H9 (cell line): ENCODE measurements around the gene USH2A. TPM values are rescaled to one million over a fixed set of nuclear protein-coding genes. Genes with fewer than 3 reads are reported as not detected.

Experiments used
- DNase-seq: peaks from one replicate; pipeline ENCODE4 v3.0.0-alpha.2; 2017
- H2AFZ ChIP-seq: one replicate; pipeline ENCODE4 v1.6.1; 2013; ENCODE audit warnings: mild to moderate bottlenecking, low read length, control low read depth, moderate library complexity
- H2AK5ac ChIP-seq: 2 replicates; pipeline ENCODE4 v1.6.1; 2013; ENCODE audit warnings: low read length, control low read depth, mixed read lengths; ENCODE audit not compliant: insufficient read length
- H2BK120ac ChIP-seq: one replicate; pipeline ENCODE4 v1.6.1; 2013; ENCODE audit warnings: low read depth, mild to moderate bottlenecking, low read length, control low read depth, inconsistent platforms; ENCODE audit not compliant: poor library complexity, severe bottlenecking
- H2BK12ac ChIP-seq: 2 replicates; pipeline ENCODE4 v1.6.1; 2013; ENCODE audit warnings: low read length, control low read depth, mixed read lengths, low read depth; ENCODE audit not compliant: insufficient read length
- H2BK15ac ChIP-seq: 2 replicates; pipeline ENCODE4 v1.6.1; 2013; ENCODE audit warnings: low read depth, low read length, control low read depth
- H2BK20ac ChIP-seq: one replicate; pipeline ENCODE4 v1.6.1; 2013; ENCODE audit warnings: low read depth, mild to moderate bottlenecking, low read length, control low read depth, inconsistent platforms; ENCODE audit not compliant: poor library complexity, severe bottlenecking
- H2BK5ac ChIP-seq: 2 replicates; pipeline ENCODE4 v1.6.1; 2013; ENCODE audit warnings: low read length, control low read depth, mixed read lengths; ENCODE audit not compliant: insufficient read length
- H3K14ac ChIP-seq: 2 replicates; pipeline ENCODE4 v1.6.1; 2013; ENCODE audit warnings: low read length, control low read depth; ENCODE audit not compliant: insufficient read depth
- H3K18ac ChIP-seq: 2 replicates; pipeline ENCODE4 v1.6.1; 2013; ENCODE audit warnings: low read depth, mild to moderate bottlenecking, mixed read lengths, low read length, control low read depth; ENCODE audit not compliant: insufficient read length
- H3K23ac ChIP-seq: 2 replicates; pipeline ENCODE4 v1.6.1; 2013; ENCODE audit warnings: low read length, control low read depth, mixed read lengths, low read depth; ENCODE audit not compliant: insufficient read length
- H3K23me2 ChIP-seq: 2 replicates; pipeline ENCODE4 v1.6.1; 2013; ENCODE audit warnings: low read depth, mild to moderate bottlenecking, mixed read lengths, low read length, control low read depth; ENCODE audit not compliant: insufficient read length, poor library complexity, severe bottlenecking
- H3K27ac ChIP-seq: 2 replicates; pipeline ENCODE4 v1.5.1; 2013; ENCODE audit warnings: low read length, control low read depth, mixed read lengths, low read depth; ENCODE audit not compliant: insufficient read length
- H3K27me3 ChIP-seq: 2 replicates; pipeline ENCODE4 v1.6.1; 2013; ENCODE audit warnings: low read length, control low read depth, inconsistent platforms; ENCODE audit not compliant: insufficient read depth
- H3K4ac ChIP-seq: 2 replicates; pipeline ENCODE4 v1.6.1; 2013; ENCODE audit warnings: low read depth, mild to moderate bottlenecking, control low read depth, inconsistent platforms, low read length, moderate library complexity
- H3K4me1 ChIP-seq: 2 replicates; pipeline ENCODE4 v1.6.1; 2013; ENCODE audit warnings: low read length, control low read depth, inconsistent platforms; ENCODE audit not compliant: insufficient read depth
- H3K4me2 ChIP-seq: 2 replicates; pipeline ENCODE4 v1.6.1; 2013; ENCODE audit warnings: low read length, control low read depth, mixed read lengths; ENCODE audit not compliant: insufficient read length, insufficient read depth
- H3K56ac ChIP-seq: 2 replicates; pipeline ENCODE4 v1.6.1; 2013; ENCODE audit warnings: low read depth, mild to moderate bottlenecking, mixed read lengths, low read length, control low read depth; ENCODE audit not compliant: insufficient read length
- H3K79me1 ChIP-seq: 2 replicates; pipeline ENCODE4 v1.6.1; 2013; ENCODE audit warnings: low read depth, mild to moderate bottlenecking, moderate library complexity, low read length, control low read depth, inconsistent platforms; ENCODE audit not compliant: insufficient read depth, poor library complexity, severe bottlenecking
- H3K79me2 ChIP-seq: 2 replicates; pipeline ENCODE4 v1.6.1; 2013; ENCODE audit warnings: low read length, control low read depth, inconsistent platforms; ENCODE audit not compliant: insufficient read depth
- H3K9ac ChIP-seq: 2 replicates; pipeline ENCODE4 v1.6.1; 2013; ENCODE audit warnings: low read length, control low read depth, mixed read lengths; ENCODE audit not compliant: insufficient read length; ENCODE audit errors: extremely low read depth
- H3K9me3 ChIP-seq: one replicate; pipeline ENCODE4 v1.6.1; 2013; ENCODE audit warnings: low read depth, low read length, inconsistent platforms; ENCODE audit not compliant: control insufficient read depth
- H3T11ph ChIP-seq: one replicate; pipeline ENCODE4 v1.6.1; 2013; ENCODE audit warnings: mild to moderate bottlenecking, low read length, control low read depth, inconsistent platforms
- H4K20me1 ChIP-seq: one replicate; pipeline ENCODE4 v1.6.1; 2013; ENCODE audit not compliant: control insufficient read depth, insufficient read length, insufficient read depth
- H4K5ac ChIP-seq: 2 replicates; pipeline ENCODE4 v1.6.1; 2013; ENCODE audit warnings: low read depth, mild to moderate bottlenecking, mixed read lengths, low read length, control low read depth; ENCODE audit not compliant: insufficient read length
- H4K8ac ChIP-seq: replicated peaks from 2 replicates; pipeline ENCODE4 v1.6.1; 2013; ENCODE audit warnings: low read length, control low read depth, mixed read lengths, low read depth; ENCODE audit not compliant: insufficient read length
- H4K91ac ChIP-seq: 2 replicates; pipeline ENCODE4 v1.6.1; 2013; ENCODE audit warnings: low read depth, mild to moderate bottlenecking, moderate library complexity, mixed read lengths, low read length, control low read depth; ENCODE audit not compliant: insufficient read length
- H3K27ac Mint-ChIP-seq, 3 experiments: 2 replicates in 2 of 3; 3 replicates in 1 of 3; pipeline ENCODE4 v1.8.0; 2020 to 2021; ENCODE audit warnings: mixed read lengths in 3 of 3, mild to moderate bottlenecking in 1 of 3, moderate library complexity in 1 of 3
- H3K27me3 Mint-ChIP-seq: 2 replicates; pipeline ENCODE4 v1.8.0; 2021; ENCODE audit warnings: low read depth, mild to moderate bottlenecking, moderate library complexity, mixed read lengths
- H3K36me3 Mint-ChIP-seq, 3 experiments: 2 replicates in 2 of 3; 3 replicates in 1 of 3; pipeline ENCODE4 v1.8.0; 2020 to 2021; ENCODE audit warnings: low read depth in 3 of 3, mixed read lengths in 3 of 3; ENCODE audit not compliant: insufficient read depth in 1 of 3
- H3K4me1 Mint-ChIP-seq, 2 experiments: 2 replicates each; pipeline ENCODE4 v1.8.0; 2020; ENCODE audit warnings: mixed read lengths in 2 of 2
- H3K4me3 Mint-ChIP-seq, 2 experiments: 2 replicates in 1 of 2; 3 replicates in 1 of 2; pipeline ENCODE4 v1.8.0; 2020 to 2021; ENCODE audit warnings: mild to moderate bottlenecking in 2 of 2, mixed read lengths in 2 of 2, moderate library complexity in 1 of 2
- H3K9me3 Mint-ChIP-seq, 2 experiments: 2 replicates in 1 of 2; 3 replicates in 1 of 2; pipeline ENCODE4 v1.8.0; 2020; ENCODE audit warnings: mild to moderate bottlenecking in 2 of 2, mixed read lengths in 2 of 2, moderate library complexity in 1 of 2
- CTCF ChIP-seq: fragments of 200-600 bp; sonication (generic); conservative IDR thresholded peaks from 3 replicates; pipeline ENCODE4 v1.8.0; 2021; ENCODE audit warnings: antibody characterized with exemption, mild to moderate bottlenecking
- WGBS: extraction: QIAGEN DNeasy Blood & Tissue Kit; methylation state at CpG from one replicate; pipeline ENCODE4 v1.1.7; 2013; ENCODE audit warnings: missing lambda C conversion rate, low lambda C conversion rate, mixed read lengths; ENCODE audit not compliant: insufficient read length; ENCODE audit errors: extremely low coverage; 5-methylcytosine and 5-hydroxymethylcytosine counted together
- total RNA-seq: library from RNA; stranded (reverse); gene quantifications from 2 replicates; pipeline ENCODE4 v1.2.1, GENCODE V29; 2021

Gene USH2A
- total RNA-seq, 1 experiment from 2014 or later, result 0.11 TPM

GRCh38 chr1:216181590-216181989 is 241.7 kb downstream of the USH2A start:
- H4K8ac ChIP-seq, result no peak overlapping the region
- H3K27me3 ChIP-seq, result no peaks in the 10 kb centered on the region
- H3K23ac ChIP-seq, result no peak overlapping the region
- no peak overlapping the region for H2BK5ac ChIP-seq
- no peak overlapping the region for H4K5ac ChIP-seq
- no peak overlapping the region for H2AFZ ChIP-seq
- H3K18ac ChIP-seq, result no peak overlapping the region
- H2BK15ac ChIP-seq, result no peak overlapping the region
- H3K79me2 ChIP-seq, result no peaks in the 10 kb centered on the region
- no peak overlapping the region for H3K4ac ChIP-seq
- no peaks in the 10 kb centered on the region for H3K9me3 Mint-ChIP-seq
- WGBS, result no CpG with 5 or more reads among the region's 3 CpGs
- no peaks in the 10 kb centered on the region for H3K27me3 Mint-ChIP-seq
- H3K14ac ChIP-seq, result no peak overlapping the region
- H3K36me3 Mint-ChIP-seq, result no peaks in the 10 kb centered on the region
- no peak overlapping the region for H2BK120ac ChIP-seq
- TF ChIP-seq CTCF, result no peak
- H3K4me1 ChIP-seq, result peaks cover 10% of the 10 kb centered on the region; the same call in 1 of the 2 replicates
- no peak overlapping the region for H2AK5ac ChIP-seq
- no peaks in the 10 kb centered on the region for H3K23me2 ChIP-seq
- no peaks in the 10 kb centered on the region for H3K9me3 ChIP-seq
- H3K79me1 ChIP-seq, result no peaks in the 10 kb centered on the region
- H3K4me2 ChIP-seq, result no peak overlapping the region
- no peaks in the 10 kb centered on the region for H4K20me1 ChIP-seq
- H3K27ac ChIP-seq, result no peak overlapping the region
- no peak overlapping the region for H2BK20ac ChIP-seq
- H2BK12ac ChIP-seq, result no peak overlapping the region
- H4K91ac ChIP-seq, result no peak overlapping the region
- H3K56ac ChIP-seq, result no peak overlapping the region
- no peak overlapping the region for H3K9ac ChIP-seq
- no peak overlapping the region; a peak in 1 of 7 replicates for H3K27ac Mint-ChIP-seq
- H3K4me1 Mint-ChIP-seq, result peaks cover 35 to 36% of the 10 kb centered on the region in 2 experiments
- H3K4me3 Mint-ChIP-seq, result no peak overlapping the region
- no peak for DNase-seq
- H3T11ph ChIP-seq, result no peak overlapping the region
